Peyer's patch (tissue), 4 donors: ENCODE data around the gene PLEKHM3. TPM values are rescaled to one million over a fixed set of nuclear protein-coding genes. Genes with fewer than 3 reads are reported as not detected.

Source experiments
- DNase-seq, 3 donors: peaks; one replicate each; pipeline ENCODE4 v3.0.0-alpha.2; 2017 to 2019
- H3K27ac ChIP-seq, 4 donors: fragments of 200-600 bp; sonication (generic); one replicate each; pipeline ENCODE4 v1.5.1; 2016 to 2019
- H3K27me3 ChIP-seq, 2 donors: fragments of 200-600 bp; sonication (generic); one replicate each; pipeline ENCODE4 v1.5.1; 2019
- H3K36me3 ChIP-seq, 3 donors: fragments of 200-600 bp; sonication (generic); one replicate each; pipeline ENCODE4 v1.5.1; 2016 to 2019
- H3K4me1 ChIP-seq, 4 donors: fragments of 200-600 bp; sonication (generic); one replicate each; pipeline ENCODE4 v1.5.1; 2016 to 2019
- H3K4me3 ChIP-seq, 4 donors: fragments of 200-600 bp; sonication (generic); 1 replicate in 3 of 4; 2 replicates in 1 of 4; pipeline ENCODE4 v1.5.1; 2016 to 2019; ENCODE audit warnings: mild to moderate bottlenecking in 1 of 4
- H3K9me3 ChIP-seq, 4 donors: fragments of 200-600 bp; sonication (generic); one replicate each; pipeline ENCODE4 v1.5.1; 2016 to 2019; ENCODE audit warnings: mild to moderate bottlenecking in 1 of 4
- POLR2A ChIP-seq, 2 donors: fragments of 450-650 bp; IDR thresholded peaks; one replicate each; pipeline ENCODE4 v1.5.1; 2017; ENCODE audit warnings: antibody characterized with exemption in 2 of 2, mild to moderate bottlenecking in 2 of 2, moderate library complexity in 2 of 2
- total RNA-seq, 4 donors: library from RNA; depleted of rRNA; stranded (reverse); fragments of >200 nt; gene quantifications; one replicate each; pipeline ENCODE4 v1.1.0, GENCODE V29; 2016
- TF ChIP-seq, protein P1 (sequence below), 6 experiments: fragments of 450-650 bp in 4 of 6; fragments of 200-600 bp in 2 of 6; sonication (generic) in 1 of 6; IDR thresholded peaks; one replicate each; pipeline ENCODE4 v1.5.1; 2017 to 2019; ENCODE audit warnings: antibody characterized with exemption in 6 of 6, mild to moderate bottlenecking in 3 of 6, moderate library complexity in 1 of 6

Gene PLEKHM3
- total RNA-seq, 4 donors from 2014 or later, result 14.4 to 45.4 (median 22.7) TPM

DNA sequence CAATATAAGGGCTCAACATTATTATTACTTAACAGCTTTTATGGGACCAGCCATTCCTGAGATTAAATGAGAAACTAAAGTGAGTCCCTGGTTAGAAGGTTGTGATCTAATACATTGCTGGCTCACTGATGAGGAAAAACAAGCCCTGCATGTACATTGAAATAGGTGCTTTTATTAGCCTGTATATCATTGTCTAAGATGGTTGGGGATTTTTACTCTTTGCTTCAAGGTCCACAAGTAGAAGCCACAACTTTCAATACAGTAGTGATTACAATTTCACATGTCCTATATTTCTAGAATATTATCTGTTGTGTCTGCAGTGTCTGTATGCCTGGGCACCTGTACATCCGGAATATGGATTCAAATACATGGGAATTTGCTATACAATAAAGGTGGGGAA is 151.5 kb downstream of the PLEKHM3 start:
- Histone ChIP-seq H3K36me3 (no peaks in the 10 kb centered on the region), H3K9me3 (no peaks in the 10 kb centered on the region), H3K27me3 (no peaks in the 10 kb centered on the region), H3K27ac (no peak overlapping the region), H3K4me1 (no peaks in the 10 kb centered on the region), H3K4me3 (no peak overlapping the region)
- TF ChIP-seq, protein P1, sequence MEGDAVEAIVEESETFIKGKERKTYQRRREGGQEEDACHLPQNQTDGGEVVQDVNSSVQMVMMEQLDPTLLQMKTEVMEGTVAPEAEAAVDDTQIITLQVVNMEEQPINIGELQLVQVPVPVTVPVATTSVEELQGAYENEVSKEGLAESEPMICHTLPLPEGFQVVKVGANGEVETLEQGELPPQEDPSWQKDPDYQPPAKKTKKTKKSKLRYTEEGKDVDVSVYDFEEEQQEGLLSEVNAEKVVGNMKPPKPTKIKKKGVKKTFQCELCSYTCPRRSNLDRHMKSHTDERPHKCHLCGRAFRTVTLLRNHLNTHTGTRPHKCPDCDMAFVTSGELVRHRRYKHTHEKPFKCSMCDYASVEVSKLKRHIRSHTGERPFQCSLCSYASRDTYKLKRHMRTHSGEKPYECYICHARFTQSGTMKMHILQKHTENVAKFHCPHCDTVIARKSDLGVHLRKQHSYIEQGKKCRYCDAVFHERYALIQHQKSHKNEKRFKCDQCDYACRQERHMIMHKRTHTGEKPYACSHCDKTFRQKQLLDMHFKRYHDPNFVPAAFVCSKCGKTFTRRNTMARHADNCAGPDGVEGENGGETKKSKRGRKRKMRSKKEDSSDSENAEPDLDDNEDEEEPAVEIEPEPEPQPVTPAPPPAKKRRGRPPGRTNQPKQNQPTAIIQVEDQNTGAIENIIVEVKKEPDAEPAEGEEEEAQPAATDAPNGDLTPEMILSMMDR (IDR thresholded peaks at IDR 0.05), result no peak
- no peak for TF ChIP-seq POLR2A (IDR thresholded peaks at IDR 0.05)
- no peak for DNase-seq

DNA sequence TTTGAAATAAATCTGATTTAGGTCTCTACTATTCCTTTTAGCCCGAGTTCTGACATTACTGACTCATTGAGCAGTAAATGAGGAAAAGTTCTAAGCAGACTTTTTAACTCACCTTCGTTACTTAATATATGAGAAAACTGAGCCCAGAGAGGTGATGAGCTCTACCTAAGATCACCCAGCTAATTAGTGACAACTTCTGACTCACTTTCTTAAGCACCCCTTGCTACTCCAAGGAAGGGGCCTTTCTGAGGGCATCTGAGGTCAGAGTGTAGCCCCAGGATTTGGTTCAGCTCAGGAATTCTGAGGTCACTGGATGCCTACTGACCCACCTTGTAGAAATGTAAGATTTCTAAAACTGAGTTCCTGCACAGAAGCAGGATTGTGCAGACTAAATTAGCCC is 153.4 kb downstream of the PLEKHM3 start:
- TF ChIP-seq, protein P1 (IDR thresholded peaks at IDR 0.05), result no peak
- no peak for TF ChIP-seq POLR2A (IDR thresholded peaks at IDR 0.05)
- Histone ChIP-seq H3K27ac (no peak overlapping the region), H3K4me3 (no peak overlapping the region)

DNA sequence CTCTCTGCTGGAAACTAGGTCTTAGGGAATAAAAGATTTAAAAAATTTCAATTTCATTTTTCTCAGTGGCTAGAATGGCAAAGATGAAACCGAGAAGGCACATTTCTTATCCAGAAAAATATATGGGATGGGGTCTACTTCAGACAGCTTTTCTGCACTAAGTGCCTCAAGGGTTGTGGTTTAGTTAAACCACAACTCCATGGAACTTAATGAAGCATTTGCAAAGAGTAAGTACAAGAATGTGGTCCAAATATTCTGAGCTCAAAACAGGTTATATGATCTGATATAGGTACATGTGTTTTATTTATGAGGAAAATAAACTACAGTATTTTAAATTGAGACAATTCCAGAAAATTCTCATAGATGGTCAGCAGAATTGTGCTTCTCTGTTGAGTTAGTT is 153.8 kb downstream of the PLEKHM3 start:
- Histone ChIP-seq H3K27ac (no peak overlapping the region), H3K36me3 (no peaks in the 10 kb centered on the region), H3K4me1 (no peaks in the 10 kb centered on the region), H3K27me3 (no peaks in the 10 kb centered on the region), H3K4me3 (no peak overlapping the region), H3K9me3 (no peaks in the 10 kb centered on the region)
- no peak for TF ChIP-seq POLR2A (IDR thresholded peaks at IDR 0.05)
- TF ChIP-seq, protein P1 (IDR thresholded peaks at IDR 0.05), result no peak
- DNase-seq, result no peak

More for the DNA sequence above, 153.4 kb downstream of the PLEKHM3 start:
- no peaks in the 10 kb centered on the region for H3K9me3 ChIP-seq
- no peaks in the 10 kb centered on the region for H3K4me1 ChIP-seq
- no peak for DNase-seq
- H3K36me3 ChIP-seq, result no peaks in the 10 kb centered on the region
- no peaks in the 10 kb centered on the region for H3K27me3 ChIP-seq

DNA sequence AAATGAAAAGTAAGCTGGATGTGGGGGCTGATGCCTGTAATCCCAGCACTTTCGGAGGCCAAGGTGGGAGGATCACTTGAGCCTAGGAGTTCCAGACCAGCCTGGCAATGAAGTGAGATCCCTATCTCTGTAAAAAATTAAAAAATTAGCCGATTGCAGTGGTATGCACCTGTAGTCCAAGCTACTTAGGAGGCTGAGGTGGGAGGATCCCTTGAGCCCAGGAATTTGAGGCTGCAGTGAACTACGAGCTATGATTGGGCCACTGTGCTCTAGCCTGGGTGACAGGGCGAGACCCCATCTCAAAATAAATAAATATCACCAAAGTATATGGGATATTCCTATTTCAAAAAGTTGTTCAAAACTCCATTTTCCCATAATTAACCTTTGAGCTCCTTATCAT is 154.5 kb downstream of the PLEKHM3 start:
- H3K4me3 ChIP-seq, result no peak overlapping the region
- DNase-seq, result no peak
- H3K4me1 ChIP-seq, result no peaks in the 10 kb centered on the region
- H3K9me3 ChIP-seq, result no peaks in the 10 kb centered on the region
- H3K27me3 ChIP-seq, result no peaks in the 10 kb centered on the region
- TF ChIP-seq POLR2A (IDR thresholded peaks at IDR 0.05), result no peak
- TF ChIP-seq, protein P1 (IDR thresholded peaks at IDR 0.05), result no peak
- H3K27ac ChIP-seq, result no peak overlapping the region
- no peaks in the 10 kb centered on the region for H3K36me3 ChIP-seq

DNA sequence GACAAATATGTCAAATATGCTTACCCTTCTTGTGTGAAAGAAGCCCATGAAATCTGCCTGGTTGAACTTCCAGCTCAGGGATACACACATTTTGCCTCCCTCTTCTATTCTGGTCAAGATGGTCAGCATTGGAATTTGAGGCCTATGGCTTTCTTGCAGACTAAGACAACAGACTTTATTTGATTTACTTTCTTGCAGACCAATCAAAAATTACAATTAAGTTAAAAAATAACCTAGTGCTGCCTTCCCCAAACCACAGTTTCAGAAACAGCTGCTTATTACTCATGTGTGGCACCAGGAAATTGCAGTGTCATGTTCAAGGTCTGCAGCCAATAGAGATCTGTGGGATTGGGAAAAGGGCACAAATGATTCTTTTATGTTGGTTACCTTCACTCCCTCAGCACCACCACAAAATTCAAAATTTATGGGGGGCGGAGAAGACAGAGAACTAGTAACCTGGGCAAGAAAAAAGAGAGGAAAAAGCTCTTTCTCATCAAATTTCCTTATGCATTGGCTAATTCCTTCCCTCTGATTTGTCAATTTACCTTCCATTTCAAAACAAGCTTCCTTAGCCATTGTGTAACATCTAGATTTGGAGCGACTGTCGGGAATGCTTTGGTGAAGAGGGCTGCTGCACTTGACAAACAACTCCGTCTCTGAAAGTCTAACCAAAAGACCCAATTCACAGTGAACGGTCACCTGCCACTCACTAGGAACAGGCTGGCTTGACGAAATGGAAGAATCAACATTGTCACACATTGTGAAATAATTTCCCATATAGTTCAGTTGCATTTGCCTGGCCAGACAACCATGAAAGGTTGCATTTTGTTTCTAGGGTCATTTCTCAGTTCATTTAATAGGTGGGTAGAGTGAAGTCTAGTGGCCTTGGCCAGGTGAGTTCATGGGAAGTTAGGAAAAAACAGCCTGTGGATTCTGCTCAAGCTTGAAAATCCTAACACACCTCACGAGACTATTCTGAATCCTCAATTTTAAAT is 155.2 kb downstream of the PLEKHM3 start:
- H3K9me3 ChIP-seq, result no peaks in the 10 kb centered on the region
- H3K4me1 ChIP-seq, result no peaks in the 10 kb centered on the region
- no peak for DNase-seq
- H3K27me3 ChIP-seq, result no peaks in the 10 kb centered on the region
- H3K4me3 ChIP-seq, result no peak overlapping the region
- no peak for TF ChIP-seq POLR2A (IDR thresholded peaks at IDR 0.05)
- TF ChIP-seq, protein P1 (IDR thresholded peaks at IDR 0.05), result no peak
- no peak overlapping the region for H3K27ac ChIP-seq
- no peaks in the 10 kb centered on the region for H3K36me3 ChIP-seq
